WI38 (cell line): ENCODE results near the gene UGT8.

Experiments
- H3K4me3 ChIP-seq: 2 replicates; pipeline ENCODE4 v1.5.1; 2011; ENCODE audit warnings: low read depth, mild to moderate bottlenecking, control low read depth, low read length
- TF ChIP-seq, protein P1 (sequence below): IDR thresholded peaks from 2 replicates; pipeline ENCODE4 v1.5.1; 2012; ENCODE audit warnings: low read depth, mild to moderate bottlenecking, control low read depth, low read length

Gene UGT8

DNA sequence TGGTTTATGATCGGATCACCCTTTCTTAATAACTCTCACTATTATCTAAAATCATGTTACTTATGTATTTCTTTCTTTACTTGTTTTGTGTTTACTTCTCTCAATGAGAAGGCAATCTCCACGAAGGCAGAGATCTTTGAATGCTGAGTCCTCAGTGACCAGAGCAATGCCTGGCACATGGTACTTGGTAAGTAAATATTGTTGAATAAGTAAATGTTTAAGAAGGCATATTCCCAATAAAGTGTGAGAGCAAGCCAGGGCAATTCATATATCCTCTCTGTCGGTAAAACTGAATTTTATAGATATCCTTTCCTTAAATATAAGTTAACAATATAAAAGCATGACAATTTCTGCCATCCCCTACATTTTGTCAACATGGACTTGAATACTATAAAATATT, 94.4 kb downstream of the UGT8 start:
- no peak overlapping the region for H3K4me3 ChIP-seq
- TF ChIP-seq, protein P1, sequence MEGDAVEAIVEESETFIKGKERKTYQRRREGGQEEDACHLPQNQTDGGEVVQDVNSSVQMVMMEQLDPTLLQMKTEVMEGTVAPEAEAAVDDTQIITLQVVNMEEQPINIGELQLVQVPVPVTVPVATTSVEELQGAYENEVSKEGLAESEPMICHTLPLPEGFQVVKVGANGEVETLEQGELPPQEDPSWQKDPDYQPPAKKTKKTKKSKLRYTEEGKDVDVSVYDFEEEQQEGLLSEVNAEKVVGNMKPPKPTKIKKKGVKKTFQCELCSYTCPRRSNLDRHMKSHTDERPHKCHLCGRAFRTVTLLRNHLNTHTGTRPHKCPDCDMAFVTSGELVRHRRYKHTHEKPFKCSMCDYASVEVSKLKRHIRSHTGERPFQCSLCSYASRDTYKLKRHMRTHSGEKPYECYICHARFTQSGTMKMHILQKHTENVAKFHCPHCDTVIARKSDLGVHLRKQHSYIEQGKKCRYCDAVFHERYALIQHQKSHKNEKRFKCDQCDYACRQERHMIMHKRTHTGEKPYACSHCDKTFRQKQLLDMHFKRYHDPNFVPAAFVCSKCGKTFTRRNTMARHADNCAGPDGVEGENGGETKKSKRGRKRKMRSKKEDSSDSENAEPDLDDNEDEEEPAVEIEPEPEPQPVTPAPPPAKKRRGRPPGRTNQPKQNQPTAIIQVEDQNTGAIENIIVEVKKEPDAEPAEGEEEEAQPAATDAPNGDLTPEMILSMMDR, result no peak

DNA sequence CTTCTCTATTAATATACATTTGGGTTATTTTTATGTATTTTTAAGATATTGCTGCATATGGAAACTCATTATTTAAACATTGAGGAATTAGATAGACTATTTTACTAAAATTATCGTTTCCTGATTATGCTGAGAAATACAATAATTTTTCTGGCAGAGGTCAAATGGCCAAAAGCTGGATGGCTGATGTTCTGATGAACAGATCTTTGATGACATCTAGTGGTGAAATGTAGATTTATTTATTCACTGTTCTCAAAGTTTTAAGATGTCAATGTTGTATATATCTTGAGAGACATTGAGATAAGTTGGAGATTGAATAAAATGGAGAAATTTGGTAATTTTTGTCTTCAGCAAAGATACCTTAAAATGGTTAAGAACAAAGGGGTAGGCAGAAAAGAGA, 96.2 kb downstream of the UGT8 start:
- TF ChIP-seq, protein P1, result peak; percentile 33; the same call in 1 of the 2 replicates
- H3K4me3 ChIP-seq, result no peak overlapping the region

DNA sequence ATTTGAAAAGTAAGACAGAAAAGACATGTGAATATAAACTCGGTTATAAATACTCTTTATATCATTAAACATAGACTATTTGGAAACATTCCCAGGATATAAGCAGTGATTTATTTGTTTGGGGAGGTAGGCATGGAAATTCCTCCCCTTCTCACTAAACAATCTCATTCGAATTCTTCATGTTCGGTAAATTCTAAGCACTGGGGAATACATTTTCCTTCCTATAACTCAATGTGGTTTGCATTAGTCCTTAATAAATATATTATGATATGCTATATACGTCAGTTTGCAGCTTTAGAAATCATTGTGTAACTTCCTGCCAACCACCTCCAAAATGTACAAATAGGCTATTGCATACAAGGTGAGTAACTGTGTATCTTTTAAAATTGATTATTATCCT, 99.6 kb downstream of the UGT8 start:
- TF ChIP-seq, protein P1, result no peak
- no peak overlapping the region for H3K4me3 ChIP-seq

DNA sequence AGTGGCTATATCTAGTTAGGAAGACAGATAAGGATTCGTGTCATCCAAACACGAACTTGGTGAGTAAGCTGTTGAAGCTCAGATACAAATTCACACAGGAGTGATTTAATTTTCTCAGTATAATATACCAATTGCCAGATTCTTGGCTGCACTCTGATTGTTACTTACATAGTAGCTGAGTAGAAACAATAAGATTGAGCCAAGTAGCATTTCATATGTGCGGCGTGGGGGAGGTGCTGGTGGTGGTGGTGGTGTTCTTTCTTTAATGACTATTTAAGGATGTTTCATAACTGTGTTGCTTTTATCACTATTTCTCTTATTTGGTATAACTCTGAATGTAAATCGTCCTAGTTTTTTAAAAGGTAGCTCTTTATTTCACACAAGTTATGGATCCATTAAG, 102.9 kb downstream of the UGT8 start:
- TF ChIP-seq, protein P1, result no peak
- H3K4me3 ChIP-seq, result no peak overlapping the region

DNA sequence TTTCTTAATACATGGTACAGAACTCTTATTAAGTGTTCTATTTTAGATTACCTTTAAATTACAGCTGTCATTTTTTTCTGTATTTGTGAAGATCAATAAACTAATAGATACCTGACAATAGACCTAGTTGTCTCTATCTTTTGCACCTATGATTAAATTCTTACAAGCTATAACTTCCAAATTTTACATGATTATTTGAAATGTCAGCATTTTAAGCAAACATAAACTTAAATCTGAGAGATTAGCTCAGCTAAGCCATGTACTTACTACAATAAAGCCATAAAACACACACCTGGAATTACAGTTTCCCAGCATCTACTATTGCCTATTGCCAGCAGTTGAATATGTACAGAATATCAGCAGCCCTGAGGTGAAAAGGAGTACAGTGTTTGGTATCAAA, 118.8 kb downstream of the UGT8 start:
- TF ChIP-seq, protein P1, result no peak
- H3K4me3 ChIP-seq, result no peak overlapping the region

DNA sequence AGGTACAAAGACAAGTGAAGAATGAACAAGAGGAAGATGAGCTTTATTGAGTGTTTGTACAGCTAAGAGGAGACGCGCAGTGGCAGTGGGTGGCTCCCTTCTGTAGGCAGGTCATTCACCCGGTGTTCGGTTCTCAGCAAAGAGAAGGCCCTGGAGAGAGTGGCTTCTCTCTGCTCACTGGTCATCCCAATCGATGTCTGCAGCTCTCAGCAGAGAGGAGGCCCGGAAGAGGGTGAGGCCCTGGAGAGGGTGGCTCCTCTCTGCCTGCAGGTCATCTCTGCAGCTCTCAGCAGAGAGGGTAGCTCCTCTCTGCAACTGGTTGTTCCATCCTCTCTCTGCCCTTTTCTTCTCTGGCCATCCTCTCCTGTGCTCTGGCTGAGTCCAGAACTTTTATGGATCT, 126.5 kb downstream of the UGT8 start:
- H3K4me3 ChIP-seq, result no peak overlapping the region
- TF ChIP-seq, protein P1, result no peak

DNA sequence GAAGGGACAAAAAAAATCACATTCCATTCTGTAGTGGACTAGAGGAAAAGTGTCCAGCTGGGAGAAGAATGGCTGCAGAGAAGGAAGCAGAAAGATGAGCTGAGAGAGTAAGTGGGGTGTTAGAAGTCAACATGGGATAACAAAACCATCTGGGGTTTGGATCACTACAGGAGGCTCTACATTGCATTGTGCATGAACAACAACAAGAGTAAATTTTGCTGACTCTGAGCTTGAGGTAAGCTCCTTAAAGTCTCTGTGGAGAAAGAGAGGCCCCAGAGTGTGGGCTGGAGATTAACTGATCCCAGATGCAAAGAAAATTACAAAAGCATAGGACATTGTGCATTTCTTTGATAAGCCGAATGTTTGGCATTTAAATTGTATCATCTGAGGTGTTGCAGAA, 128.9 kb downstream of the UGT8 start:
- TF ChIP-seq, protein P1, result no peak
- no peak overlapping the region for H3K4me3 ChIP-seq
